H9 (cell line): ENCODE measurements around the gene GRB10. TPM values are rescaled to one million over a fixed set of nuclear protein-coding genes. Genes with fewer than 3 reads are reported as not detected.

Source experiments
- DNase-seq: peaks from one replicate; pipeline ENCODE4 v3.0.0-alpha.2; 2017
- H2AFZ ChIP-seq: one replicate; pipeline ENCODE4 v1.6.1; 2013; ENCODE audit warnings: mild to moderate bottlenecking, low read length, control low read depth, moderate library complexity
- H2AK5ac ChIP-seq: 2 replicates; pipeline ENCODE4 v1.6.1; 2013; ENCODE audit warnings: low read length, control low read depth, mixed read lengths; ENCODE audit not compliant: insufficient read length
- H2BK120ac ChIP-seq: one replicate; pipeline ENCODE4 v1.6.1; 2013; ENCODE audit warnings: low read depth, mild to moderate bottlenecking, low read length, control low read depth, inconsistent platforms; ENCODE audit not compliant: poor library complexity, severe bottlenecking
- H2BK12ac ChIP-seq: 2 replicates; pipeline ENCODE4 v1.6.1; 2013; ENCODE audit warnings: low read length, control low read depth, mixed read lengths, low read depth; ENCODE audit not compliant: insufficient read length
- H2BK15ac ChIP-seq: 2 replicates; pipeline ENCODE4 v1.6.1; 2013; ENCODE audit warnings: low read depth, low read length, control low read depth
- H2BK20ac ChIP-seq: one replicate; pipeline ENCODE4 v1.6.1; 2013; ENCODE audit warnings: low read depth, mild to moderate bottlenecking, low read length, control low read depth, inconsistent platforms; ENCODE audit not compliant: poor library complexity, severe bottlenecking
- H2BK5ac ChIP-seq: 2 replicates; pipeline ENCODE4 v1.6.1; 2013; ENCODE audit warnings: low read length, control low read depth, mixed read lengths; ENCODE audit not compliant: insufficient read length
- H3K14ac ChIP-seq: 2 replicates; pipeline ENCODE4 v1.6.1; 2013; ENCODE audit warnings: low read length, control low read depth; ENCODE audit not compliant: insufficient read depth
- H3K18ac ChIP-seq: 2 replicates; pipeline ENCODE4 v1.6.1; 2013; ENCODE audit warnings: low read depth, mild to moderate bottlenecking, mixed read lengths, low read length, control low read depth; ENCODE audit not compliant: insufficient read length
- H3K23ac ChIP-seq: 2 replicates; pipeline ENCODE4 v1.6.1; 2013; ENCODE audit warnings: low read length, control low read depth, mixed read lengths, low read depth; ENCODE audit not compliant: insufficient read length
- H3K23me2 ChIP-seq: 2 replicates; pipeline ENCODE4 v1.6.1; 2013; ENCODE audit warnings: low read depth, mild to moderate bottlenecking, mixed read lengths, low read length, control low read depth; ENCODE audit not compliant: insufficient read length, poor library complexity, severe bottlenecking
- H3K27ac ChIP-seq: 2 replicates; pipeline ENCODE4 v1.5.1; 2013; ENCODE audit warnings: low read length, control low read depth, mixed read lengths, low read depth; ENCODE audit not compliant: insufficient read length
- H3K27me3 ChIP-seq: 2 replicates; pipeline ENCODE4 v1.6.1; 2013; ENCODE audit warnings: low read length, control low read depth, inconsistent platforms; ENCODE audit not compliant: insufficient read depth
- H3K4ac ChIP-seq: 2 replicates; pipeline ENCODE4 v1.6.1; 2013; ENCODE audit warnings: low read depth, mild to moderate bottlenecking, control low read depth, inconsistent platforms, low read length, moderate library complexity
- H3K4me1 ChIP-seq: 2 replicates; pipeline ENCODE4 v1.6.1; 2013; ENCODE audit warnings: low read length, control low read depth, inconsistent platforms; ENCODE audit not compliant: insufficient read depth
- H3K4me2 ChIP-seq: 2 replicates; pipeline ENCODE4 v1.6.1; 2013; ENCODE audit warnings: low read length, control low read depth, mixed read lengths; ENCODE audit not compliant: insufficient read length, insufficient read depth
- H3K56ac ChIP-seq: 2 replicates; pipeline ENCODE4 v1.6.1; 2013; ENCODE audit warnings: low read depth, mild to moderate bottlenecking, mixed read lengths, low read length, control low read depth; ENCODE audit not compliant: insufficient read length
- H3K79me1 ChIP-seq: 2 replicates; pipeline ENCODE4 v1.6.1; 2013; ENCODE audit warnings: low read depth, mild to moderate bottlenecking, moderate library complexity, low read length, control low read depth, inconsistent platforms; ENCODE audit not compliant: insufficient read depth, poor library complexity, severe bottlenecking
- H3K79me2 ChIP-seq: 2 replicates; pipeline ENCODE4 v1.6.1; 2013; ENCODE audit warnings: low read length, control low read depth, inconsistent platforms; ENCODE audit not compliant: insufficient read depth
- H3K9ac ChIP-seq: 2 replicates; pipeline ENCODE4 v1.6.1; 2013; ENCODE audit warnings: low read length, control low read depth, mixed read lengths; ENCODE audit not compliant: insufficient read length; ENCODE audit errors: extremely low read depth
- H3K9me3 ChIP-seq: one replicate; pipeline ENCODE4 v1.6.1; 2013; ENCODE audit warnings: low read depth, low read length, inconsistent platforms; ENCODE audit not compliant: control insufficient read depth
- H3T11ph ChIP-seq: one replicate; pipeline ENCODE4 v1.6.1; 2013; ENCODE audit warnings: mild to moderate bottlenecking, low read length, control low read depth, inconsistent platforms
- H4K20me1 ChIP-seq: one replicate; pipeline ENCODE4 v1.6.1; 2013; ENCODE audit not compliant: control insufficient read depth, insufficient read length, insufficient read depth
- H4K5ac ChIP-seq: 2 replicates; pipeline ENCODE4 v1.6.1; 2013; ENCODE audit warnings: low read depth, mild to moderate bottlenecking, mixed read lengths, low read length, control low read depth; ENCODE audit not compliant: insufficient read length
- H4K8ac ChIP-seq: replicated peaks from 2 replicates; pipeline ENCODE4 v1.6.1; 2013; ENCODE audit warnings: low read length, control low read depth, mixed read lengths, low read depth; ENCODE audit not compliant: insufficient read length
- H4K91ac ChIP-seq: 2 replicates; pipeline ENCODE4 v1.6.1; 2013; ENCODE audit warnings: low read depth, mild to moderate bottlenecking, moderate library complexity, mixed read lengths, low read length, control low read depth; ENCODE audit not compliant: insufficient read length
- H3K27ac Mint-ChIP-seq, 3 experiments: 2 replicates in 2 of 3; 3 replicates in 1 of 3; pipeline ENCODE4 v1.8.0; 2020 to 2021; ENCODE audit warnings: mixed read lengths in 3 of 3, mild to moderate bottlenecking in 1 of 3, moderate library complexity in 1 of 3
- H3K27me3 Mint-ChIP-seq: 2 replicates; pipeline ENCODE4 v1.8.0; 2021; ENCODE audit warnings: low read depth, mild to moderate bottlenecking, moderate library complexity, mixed read lengths
- H3K36me3 Mint-ChIP-seq, 3 experiments: 2 replicates in 2 of 3; 3 replicates in 1 of 3; pipeline ENCODE4 v1.8.0; 2020 to 2021; ENCODE audit warnings: low read depth in 3 of 3, mixed read lengths in 3 of 3; ENCODE audit not compliant: insufficient read depth in 1 of 3
- H3K4me1 Mint-ChIP-seq, 2 experiments: 2 replicates each; pipeline ENCODE4 v1.8.0; 2020; ENCODE audit warnings: mixed read lengths in 2 of 2
- H3K4me3 Mint-ChIP-seq, 2 experiments: 2 replicates in 1 of 2; 3 replicates in 1 of 2; pipeline ENCODE4 v1.8.0; 2020 to 2021; ENCODE audit warnings: mild to moderate bottlenecking in 2 of 2, mixed read lengths in 2 of 2, moderate library complexity in 1 of 2
- H3K9me3 Mint-ChIP-seq, 2 experiments: 2 replicates in 1 of 2; 3 replicates in 1 of 2; pipeline ENCODE4 v1.8.0; 2020; ENCODE audit warnings: mild to moderate bottlenecking in 2 of 2, mixed read lengths in 2 of 2, moderate library complexity in 1 of 2
- CTCF ChIP-seq: fragments of 200-600 bp; sonication (generic); conservative IDR thresholded peaks from 3 replicates; pipeline ENCODE4 v1.8.0; 2021; ENCODE audit warnings: antibody characterized with exemption, mild to moderate bottlenecking
- whole genome bisulfite sequencing: extraction: QIAGEN DNeasy Blood & Tissue Kit; methylation state at CpG from one replicate; pipeline ENCODE4 v1.1.7; 2013; ENCODE audit warnings: missing lambda C conversion rate, low lambda C conversion rate, mixed read lengths; ENCODE audit not compliant: insufficient read length; ENCODE audit errors: extremely low coverage; 5-methylcytosine and 5-hydroxymethylcytosine counted together
- total RNA-seq: library from RNA; stranded (reverse); gene quantifications from 2 replicates; pipeline ENCODE4 v1.2.1, GENCODE V29; 2021

GRB10 gene
- total RNA-seq, 1 experiment from 2014 or later, result 108 TPM

- WGBS, result no CpG with 5 or more reads among the region's 3 CpGs
- Mint-ChIP-seq H3K36me3 (peaks cover 22 to 36% (median 22%) of the 10 kb centered on the region in 3 experiments), H3K9me3 (peaks cover 8 to 14% of the 10 kb centered on the region in 2 experiments), H3K27ac (peak overlapping the region in 1 of 3 experiments; percentile 55; a peak in 1 of 7 replicates), H3K4me1 (peaks cover 63 to 70% of the 10 kb centered on the region in 2 experiments), H3K4me3 (no peak overlapping the region), H3K27me3 (peaks cover 4% of the 10 kb centered on the region; the same call in 1 of the 2 replicates)
- Histone ChIP-seq H2AK5ac (no peak overlapping the region), H4K91ac (no peak overlapping the region), H3K79me1 (peaks cover 5% of the 10 kb centered on the region), H3K14ac (no peak overlapping the region), H2AFZ (no peak overlapping the region), H4K20me1 (no peaks in the 10 kb centered on the region), H4K8ac (no peak overlapping the region), H2BK120ac (no peak overlapping the region), H3K4ac (no peak overlapping the region), H3K9ac (no peak overlapping the region), H3K79me2 (peaks cover 52% of the 10 kb centered on the region), H2BK20ac (no peak overlapping the region), H3K4me2 (no peak overlapping the region), H2BK12ac (no peak overlapping the region), H3K18ac (no peak overlapping the region), H3K27me3 (no peaks in the 10 kb centered on the region; the same call in 1 of the 2 replicates), H3K27ac (no peak overlapping the region), H3T11ph (no peak overlapping the region), H3K23me2 (peaks cover 4% of the 10 kb centered on the region), H4K5ac (no peak overlapping the region), H3K56ac (no peak overlapping the region), H3K9me3 (no peaks in the 10 kb centered on the region), H3K4me1 (peaks cover 4% of the 10 kb centered on the region), H3K23ac (no peak overlapping the region), H2BK5ac (no peak overlapping the region), H2BK15ac (no peak overlapping the region)
- no peak for TF ChIP-seq CTCF
- no peak for DNase-seq
Measured at GRCh38 chr7:50779427-50779826, 3.3 kb downstream of the GRB10 start.
